Suppressor macrophage treated with lipopolysaccharide for 1 hour (primary cell): ENCODE results near the gene AHRR.
"Not testable (repeated sequence)": the region's sequence is repeated elsewhere in the genome, so short reads cannot be mapped to it uniquely, and the experiment has no call there.

Experiments used
- DNase-seq, 3 donors: peaks; one replicate each; pipeline ENCODE4 v3.0.0-alpha.2; 2020 to 2022

AHRR gene

DNA sequence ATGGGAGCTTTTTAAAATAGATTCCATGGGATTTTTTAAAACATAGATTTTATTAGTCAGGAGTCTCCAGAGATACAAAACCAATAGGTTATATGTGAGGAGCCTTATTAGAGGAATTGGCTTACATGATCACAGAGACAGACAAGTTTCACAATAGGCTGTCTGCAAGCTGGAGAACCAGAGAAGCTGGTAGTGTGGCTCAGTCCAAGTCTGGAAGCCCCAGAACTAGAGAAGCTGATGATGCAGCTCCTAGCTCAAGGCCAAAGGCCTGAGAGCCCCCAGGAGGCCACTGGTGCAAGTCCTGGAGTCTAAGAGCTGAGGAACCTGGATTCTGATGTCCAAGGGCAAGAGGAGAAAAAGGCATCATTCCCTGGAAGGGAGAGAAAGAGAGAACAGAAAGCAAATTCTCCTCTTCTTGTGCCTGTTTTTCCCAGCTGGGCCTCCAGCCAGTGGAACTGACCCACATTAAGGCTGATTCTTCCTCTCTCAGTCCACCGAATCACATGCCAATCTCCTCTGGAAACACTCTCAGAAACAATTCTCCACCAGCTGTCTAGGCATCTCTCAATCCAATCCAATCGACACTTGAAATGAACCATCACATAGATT lies 59.3 kb downstream of the AHRR start:
- peak; percentile 57 to 62 (median 58) for DNase-seq

DNA sequence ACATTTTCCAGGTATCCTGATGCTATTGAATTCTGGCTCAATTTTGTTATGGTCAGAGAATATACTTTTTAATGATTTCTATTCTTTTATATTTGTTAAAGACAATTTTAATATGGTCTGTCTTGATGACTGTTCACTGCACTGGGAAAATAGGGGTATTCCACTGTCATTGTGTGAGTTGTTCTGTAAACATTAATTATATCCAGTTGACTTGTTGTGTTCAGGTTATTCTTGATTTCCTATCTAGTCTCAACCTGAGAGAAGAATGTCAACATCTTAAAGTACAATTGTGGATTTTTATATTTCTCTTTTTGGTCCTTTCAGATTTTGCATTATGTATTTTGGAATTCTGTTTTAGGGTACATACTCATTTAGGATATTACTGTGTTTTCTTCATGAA lies 61.6 kb downstream of the AHRR start:
- DNase-seq, result no peak

DNA sequence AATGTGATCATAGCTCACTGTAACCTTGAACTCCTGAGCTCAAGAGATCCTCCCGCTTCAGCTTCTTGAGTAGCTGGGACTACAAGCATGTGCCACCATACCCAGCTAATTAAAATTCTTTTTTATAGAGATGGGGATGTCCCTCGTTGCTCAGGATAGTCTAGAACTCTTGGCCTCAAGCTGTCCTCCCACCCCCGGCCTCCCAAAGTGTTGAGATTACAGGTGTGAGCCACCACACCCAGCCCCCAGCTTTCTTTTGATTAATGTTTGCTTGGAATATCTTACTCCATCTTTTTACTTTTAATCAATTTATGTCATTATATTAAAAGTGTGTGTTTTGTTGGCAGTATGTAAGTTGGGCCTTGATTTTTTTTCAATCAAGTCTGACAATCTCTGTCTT lies 62.1 kb downstream of the AHRR start:
- no peak for DNase-seq

DNA sequence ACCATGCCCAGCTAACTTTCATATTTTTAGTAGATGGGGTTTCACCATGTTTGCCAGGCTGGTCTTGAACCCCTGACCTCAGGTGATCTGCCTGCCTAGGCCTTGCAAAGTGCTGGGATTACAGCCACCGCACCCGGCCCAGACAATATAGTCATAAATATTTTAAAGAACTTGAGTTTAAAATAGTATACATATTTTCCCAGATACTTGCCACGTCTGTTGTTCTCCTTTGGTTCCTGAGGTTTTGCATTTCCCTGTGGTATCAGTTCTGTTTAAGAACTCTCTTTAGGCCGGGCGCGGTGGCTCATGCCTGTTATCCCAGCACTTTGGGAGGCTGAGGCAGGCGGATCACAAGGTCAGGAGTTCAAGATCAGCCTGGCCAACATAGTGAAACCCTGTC lies 63.1 kb downstream of the AHRR start:
- DNase-seq, result not testable (repeated sequence)

- DNase-seq, result no peak
Observed at GRCh38 chr5:385321-385720, 63.8 kb downstream of the AHRR start.

DNA sequence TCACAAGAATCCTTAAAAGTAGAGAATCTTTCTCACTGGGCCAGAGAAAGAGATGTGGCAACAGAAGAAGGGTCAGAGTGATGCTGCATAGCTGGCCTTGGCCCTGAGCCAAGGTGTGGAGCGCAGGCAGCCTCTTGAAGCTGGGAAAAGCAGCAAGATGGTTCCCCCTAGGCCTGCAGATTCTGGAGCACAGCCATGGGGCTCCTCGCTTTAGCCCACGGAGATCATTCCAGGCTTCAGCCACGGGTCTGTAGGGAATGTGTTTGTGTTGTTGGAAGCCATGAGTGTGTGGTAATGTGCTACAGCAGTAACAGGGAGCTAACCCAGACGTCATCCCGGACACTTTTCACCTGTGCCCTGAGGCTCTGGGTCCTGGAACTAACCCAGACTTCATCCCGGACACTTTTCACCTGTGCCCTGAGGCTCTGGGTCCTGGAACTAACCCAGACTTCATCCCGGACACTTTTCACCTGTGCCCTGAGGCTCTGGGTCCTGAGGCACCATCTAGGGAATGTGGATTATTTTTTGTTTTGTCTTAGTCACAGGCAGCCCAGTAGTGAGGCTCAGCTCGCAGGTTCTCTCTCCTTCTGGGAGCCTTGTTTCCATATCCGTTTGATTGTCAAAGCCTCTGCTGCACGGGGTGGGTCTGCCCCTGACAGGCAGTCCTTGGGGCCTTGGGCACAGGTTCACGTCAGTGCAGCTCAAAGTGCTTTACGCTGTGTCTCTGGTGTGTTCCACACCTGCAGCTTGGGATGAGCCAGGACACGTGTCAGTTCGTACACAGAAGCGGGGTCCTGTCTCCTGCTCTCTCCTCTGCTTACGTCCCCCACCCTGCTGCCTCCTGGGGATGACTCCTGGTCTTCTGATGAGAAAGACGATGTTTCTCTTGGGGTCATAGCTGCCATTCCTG lies 65.2 kb downstream of the AHRR start:
- DNase-seq, result no peak

GRCh38 chr5:387491-388265 lies 66.2 kb downstream of the AHRR start:
- DNase-seq, result peak; percentile 51 to 61 (median 52)

GRCh38 chr5:388266-389196 lies 67.0 kb downstream of the AHRR start:
- DNase-seq, result peak in 1 of 3 donors; percentile 38

- no peak for DNase-seq
Observed at GRCh38 chr5:389197-389821, 67.8 kb downstream of the AHRR start.

DNA sequence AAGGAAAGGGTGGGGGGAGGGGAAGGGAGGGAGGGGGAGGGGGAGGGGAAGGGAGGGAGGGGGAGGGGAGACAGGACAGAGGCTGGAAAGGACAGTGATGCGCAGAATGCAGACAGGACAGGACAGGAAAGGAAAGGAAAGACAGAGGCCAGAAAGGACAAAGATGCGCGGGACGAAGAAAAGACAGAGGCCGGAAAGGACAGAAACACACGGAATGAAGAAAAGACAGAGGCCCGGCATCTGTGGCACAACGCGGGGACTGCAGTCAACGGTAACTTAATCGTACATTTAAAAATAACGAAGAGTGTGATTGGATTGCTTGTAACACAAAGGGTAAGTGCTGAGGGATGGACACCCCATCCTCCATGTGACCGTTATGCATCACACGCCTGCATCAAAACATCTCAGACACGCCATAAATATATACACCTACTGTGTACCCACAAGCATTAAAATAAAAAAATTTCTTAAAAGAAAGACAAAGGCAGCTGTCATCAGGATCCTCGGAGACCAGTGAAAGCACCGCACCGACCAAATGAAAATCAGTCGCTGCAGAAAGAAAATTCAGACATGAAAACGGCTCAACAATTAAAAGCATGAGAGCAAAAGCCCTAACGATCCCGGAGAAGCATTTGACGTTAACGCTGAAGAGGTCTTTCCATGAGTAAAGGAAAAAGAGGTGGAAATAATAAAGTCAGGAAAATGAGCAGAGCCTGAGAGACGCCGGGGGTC lies 68.5 kb downstream of the AHRR start:
- DNase-seq, result no peak

DNA sequence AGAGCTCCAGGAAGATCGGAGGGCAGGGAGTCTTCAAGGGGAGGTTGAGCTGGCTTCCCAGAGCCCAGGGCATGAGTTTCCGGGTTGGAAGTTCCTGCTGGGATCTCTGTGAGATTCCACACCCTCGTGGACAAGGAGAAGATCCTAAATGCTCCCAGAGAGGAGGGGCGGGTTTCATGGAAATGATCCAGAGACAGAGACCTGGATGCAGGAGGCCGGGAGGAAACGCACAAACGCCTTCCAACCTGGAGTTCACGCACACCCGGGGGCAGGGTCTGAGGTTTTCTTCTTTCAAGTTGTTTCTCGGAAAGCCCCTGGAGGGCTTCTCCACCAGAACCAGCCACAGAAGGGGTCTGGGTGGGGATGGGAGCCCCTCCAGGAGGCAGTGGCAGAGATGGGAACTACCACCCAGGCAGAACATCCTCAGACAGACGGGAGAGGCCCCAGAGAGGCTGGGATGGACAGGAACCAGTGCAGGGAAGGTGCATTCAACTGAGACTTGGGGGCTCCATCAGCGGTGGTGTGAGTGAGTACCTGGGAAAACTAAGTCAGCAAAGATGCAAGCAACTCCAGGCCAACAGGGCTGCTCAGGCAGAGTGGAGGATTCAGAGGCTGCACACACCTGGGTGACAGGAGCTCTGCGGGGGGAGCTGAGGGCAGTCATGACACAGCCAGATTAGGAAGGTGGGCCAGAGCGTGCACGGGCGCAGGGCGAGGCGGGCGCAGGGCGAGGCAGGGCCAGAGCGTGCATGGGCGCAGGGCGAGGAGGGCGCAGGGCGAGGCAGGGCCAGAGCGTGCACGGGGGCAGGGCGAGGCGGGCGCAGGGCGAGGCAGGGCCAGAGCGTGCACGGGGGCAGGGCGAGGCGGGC lies 69.3 kb downstream of the AHRR start:
- DNase-seq, result no peak

GRCh38 chr5:392431-392988 lies 71.0 kb downstream of the AHRR start:
- DNase-seq, result peak; percentile 90 to 95 (median 93)

DNA sequence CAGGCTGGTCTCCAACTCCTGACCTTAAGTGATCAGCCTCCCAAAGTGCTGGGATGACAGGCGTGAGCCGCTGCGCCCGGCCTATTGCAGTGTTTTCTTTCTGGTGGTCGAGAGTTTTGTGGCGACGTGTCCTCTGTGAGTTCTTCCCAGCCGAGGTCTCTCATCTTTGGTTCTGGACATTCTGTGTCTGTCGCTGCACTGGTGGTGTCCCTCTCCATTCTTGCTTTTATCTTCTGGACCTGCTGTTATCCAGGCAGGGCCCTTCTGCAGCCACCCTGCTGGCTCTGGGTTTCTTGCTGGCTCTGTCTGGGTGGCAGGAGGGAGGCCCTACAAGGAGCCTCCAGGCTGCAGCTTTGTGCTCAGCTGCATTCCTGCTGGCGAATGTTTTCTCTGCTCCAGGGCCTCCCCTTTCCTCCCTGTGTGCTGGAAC lies 72.3 kb downstream of the AHRR start:
- no peak for DNase-seq

- DNase-seq, result no peak
Observed at GRCh38 chr5:394671-395155, 73.2 kb downstream of the AHRR start.

DNA sequence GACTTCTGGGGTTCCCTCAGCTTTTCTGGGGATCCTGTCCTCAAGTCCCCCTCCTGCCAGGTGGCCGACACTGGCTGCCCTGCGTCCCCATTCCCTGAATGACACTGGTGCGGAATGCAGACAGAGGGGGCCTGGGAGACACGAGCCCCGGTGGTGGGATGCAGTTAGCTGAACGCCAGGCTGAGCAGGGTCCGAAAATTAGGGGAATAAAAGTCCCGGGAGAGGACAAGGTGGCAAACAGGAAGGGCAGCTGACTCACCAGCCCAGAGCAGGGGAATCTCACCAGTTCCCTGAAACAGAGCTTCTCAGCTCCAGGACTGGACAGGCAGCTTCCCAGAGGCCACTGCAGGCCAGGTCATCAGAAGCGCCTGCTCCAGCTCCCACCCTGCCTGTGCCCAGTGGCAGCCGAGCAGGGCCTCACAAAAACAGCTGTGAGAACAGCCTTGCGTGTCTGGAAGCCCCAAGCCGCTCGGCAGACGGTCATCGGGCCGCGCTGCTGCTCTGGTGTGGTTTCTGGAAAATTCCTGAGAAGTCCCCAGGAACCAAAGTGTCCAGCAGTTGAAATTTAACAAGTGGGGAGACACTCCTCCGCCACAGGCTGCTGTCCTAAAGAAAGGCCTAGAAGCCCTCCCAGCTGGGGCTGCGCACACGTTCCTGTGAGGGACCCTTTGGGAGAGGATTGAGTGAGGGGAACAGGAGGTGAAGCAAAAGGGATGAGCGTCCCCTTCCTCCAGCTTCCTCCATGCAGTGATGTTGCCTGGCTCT lies 73.8 kb downstream of the AHRR start:
- peak; percentile 61 to 75 (median 75) for DNase-seq

DNA sequence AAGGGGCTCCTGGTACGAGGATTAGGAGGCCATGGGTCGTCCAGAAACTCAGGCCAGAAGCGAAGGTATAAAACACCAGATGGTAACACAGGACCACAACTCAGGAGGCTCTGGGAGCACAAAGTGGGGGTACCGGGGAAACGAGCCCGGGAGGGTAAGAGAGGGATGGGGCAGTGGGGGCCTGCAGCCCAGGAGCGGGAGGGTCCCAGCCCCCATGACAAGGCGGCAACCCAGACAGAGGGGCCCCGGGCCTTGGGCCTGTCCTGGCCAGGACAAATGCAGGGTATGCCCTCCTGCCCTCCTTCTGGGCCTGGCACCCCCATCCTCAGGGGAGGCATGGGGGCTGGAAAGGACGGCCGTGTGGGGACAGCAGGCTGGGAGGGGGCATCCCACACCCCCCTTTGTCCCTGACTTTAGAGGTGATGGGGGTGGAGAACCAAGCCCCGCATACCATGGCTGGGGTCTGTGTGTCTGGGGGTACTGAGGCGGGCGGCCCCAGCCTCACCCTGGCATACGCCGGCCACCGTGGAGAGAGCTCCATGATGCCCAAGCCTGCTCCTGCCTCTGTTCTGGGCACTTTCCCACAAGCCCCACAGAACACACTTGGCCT lies 74.5 kb downstream of the AHRR start:
- no peak for DNase-seq

GRCh38 chr5:396531-396961 lies 75.0 kb downstream of the AHRR start:
- DNase-seq, result no peak

DNA sequence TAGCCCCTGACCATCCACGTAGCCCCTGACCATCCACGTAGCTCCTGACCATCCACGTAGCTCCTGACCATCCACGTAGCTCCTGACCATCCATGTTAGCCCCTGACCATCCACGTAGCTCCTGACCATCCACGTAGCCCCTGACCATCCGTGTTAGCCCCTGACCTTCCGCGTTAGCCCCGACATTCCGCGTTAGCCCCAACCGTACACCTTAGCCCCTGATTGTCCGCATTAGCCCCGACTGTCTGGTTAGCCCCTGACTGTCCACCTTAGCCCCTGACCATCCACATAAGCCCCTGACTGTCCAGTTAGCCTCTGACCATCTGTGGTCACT lies 76.6 kb downstream of the AHRR start:
- DNase-seq, result not testable (repeated sequence)
